HG02973 (cell line): ENCODE measurements around the gene PHRF1.

Experiments used
- ATAC-seq: cut with Tn5 transposase; IDR thresholded peaks from one replicate; pipeline ENCODE4 v1.9.1; 2021; ENCODE audit warnings: moderate library complexity; ENCODE audit not compliant: unreplicated experiment

The PHRF1 gene

DNA sequence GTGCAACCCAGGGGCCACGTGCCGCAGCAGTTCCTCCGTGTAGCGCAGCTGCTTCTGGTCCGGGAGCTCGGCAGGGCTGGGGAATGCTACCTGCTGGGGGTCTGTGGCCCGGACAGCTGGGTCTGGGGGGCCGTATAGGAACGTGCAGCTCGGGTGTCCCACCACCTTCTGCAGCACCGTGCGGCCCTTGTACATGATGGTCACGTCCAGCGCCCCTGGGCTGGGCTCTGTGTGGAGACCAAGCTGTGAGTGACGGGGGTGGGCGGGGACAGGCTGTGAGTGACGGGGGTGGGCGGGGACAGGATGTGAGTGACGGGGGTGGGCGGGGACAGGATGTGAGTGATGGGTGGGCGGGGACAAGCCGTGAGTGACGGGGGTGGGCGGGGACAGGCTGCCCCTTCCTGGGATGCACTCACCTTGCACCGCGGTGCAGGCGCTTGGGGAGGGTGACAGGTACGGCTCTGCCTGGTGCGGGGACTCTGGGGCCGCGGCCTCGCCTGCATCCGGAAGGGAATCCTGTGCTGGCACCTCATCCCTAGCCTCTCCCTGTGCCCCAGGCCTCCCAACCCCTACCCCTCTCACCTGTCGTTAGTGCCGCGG is 37.2 kb downstream of the PHRF1 start:
- ATAC-seq, result no peak

- no peak for ATAC-seq
Observed at GRCh38 chr11:614021-614622, 37.9 kb downstream of the PHRF1 start.

GRCh38 chr11:614623-615503 is 38.6 kb downstream of the PHRF1 start:
- ATAC-seq, result no peak

DNA sequence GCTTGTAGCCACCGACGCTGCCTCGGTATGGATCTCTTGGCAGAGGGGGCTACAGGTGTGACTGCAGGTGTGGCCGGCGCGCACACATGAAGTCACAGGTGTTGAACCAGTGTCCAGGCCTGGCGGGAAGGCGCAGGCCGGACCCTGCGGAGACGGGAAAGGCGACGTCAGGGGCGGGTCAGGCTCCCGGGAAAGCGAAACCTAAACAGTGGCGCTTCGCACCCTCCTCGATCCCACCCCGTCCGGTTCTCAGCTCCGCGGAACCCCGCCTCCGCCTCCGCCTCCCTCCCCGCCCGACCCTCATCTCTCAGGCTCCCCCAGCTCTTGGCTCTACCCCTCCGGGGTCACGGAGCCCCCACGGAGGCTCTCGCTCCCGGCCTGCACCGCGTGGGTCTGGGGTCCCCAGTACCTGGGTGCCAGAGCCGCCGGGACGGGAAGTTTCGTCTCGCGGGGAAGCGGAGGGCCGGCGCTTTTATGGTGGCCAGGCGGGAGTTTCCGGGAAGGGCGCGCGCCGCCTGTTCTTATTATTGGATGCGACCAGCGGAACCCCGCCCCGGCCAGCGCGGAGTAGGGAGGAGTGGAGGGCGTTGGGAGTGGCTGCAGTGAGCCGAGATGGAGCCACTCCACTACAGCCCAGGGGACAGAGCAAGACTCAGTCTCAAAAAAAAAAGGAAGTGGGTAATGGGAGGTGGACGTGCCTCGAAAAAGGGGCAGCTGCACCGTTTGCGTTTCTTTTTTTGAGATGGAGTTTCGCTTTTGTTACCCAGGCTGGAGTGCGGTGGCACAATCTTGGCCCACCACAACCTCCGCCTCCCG is 39.4 kb downstream of the PHRF1 start, which contains the start of gene IRF7:
Gene IRF7 (minus strand): TSS at position 447 of the 816 bp plus-strand sequence. CDS start 586 bp downstream, outside the sequence.
- ATAC-seq, result peak; percentile 56

- no peak for ATAC-seq
Observed at GRCh38 chr11:616320-617198, 40.3 kb downstream of the PHRF1 start.

DNA sequence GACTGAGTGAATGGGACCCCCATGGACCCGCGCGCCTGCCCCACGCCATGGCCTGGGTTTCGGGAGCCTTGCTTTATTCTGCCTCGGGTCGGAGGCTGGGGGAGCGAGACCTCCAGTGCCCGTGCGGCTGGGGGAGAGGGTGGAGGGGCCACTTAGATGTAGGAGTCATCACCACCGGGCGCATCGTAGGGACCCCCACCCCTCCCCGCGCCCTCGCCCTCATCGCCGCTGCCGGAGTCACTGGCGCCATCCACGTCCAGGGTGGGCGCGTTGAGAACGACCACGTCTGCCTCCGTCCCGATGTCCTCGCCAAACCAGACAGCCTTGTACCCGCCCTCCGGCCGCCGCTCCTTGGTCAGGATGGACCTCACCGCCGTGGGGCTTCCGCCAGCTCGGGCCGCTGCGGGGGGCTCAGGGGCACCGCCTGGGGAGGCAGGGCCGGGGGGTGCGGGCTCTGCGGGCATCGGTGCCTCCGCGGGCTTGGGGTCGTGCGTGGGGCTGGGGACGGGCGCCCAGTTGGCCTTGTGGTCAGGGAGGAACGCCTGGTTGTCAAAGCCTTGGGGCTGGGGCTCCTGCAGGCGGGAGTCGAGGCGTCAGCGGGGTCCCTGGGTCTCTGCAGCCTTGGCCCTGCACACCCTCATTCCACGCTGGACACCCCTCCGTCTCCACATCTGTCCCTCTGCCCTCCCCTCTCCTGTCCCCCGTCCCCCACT is 41.1 kb downstream of the PHRF1 start:
- no peak for ATAC-seq

DNA sequence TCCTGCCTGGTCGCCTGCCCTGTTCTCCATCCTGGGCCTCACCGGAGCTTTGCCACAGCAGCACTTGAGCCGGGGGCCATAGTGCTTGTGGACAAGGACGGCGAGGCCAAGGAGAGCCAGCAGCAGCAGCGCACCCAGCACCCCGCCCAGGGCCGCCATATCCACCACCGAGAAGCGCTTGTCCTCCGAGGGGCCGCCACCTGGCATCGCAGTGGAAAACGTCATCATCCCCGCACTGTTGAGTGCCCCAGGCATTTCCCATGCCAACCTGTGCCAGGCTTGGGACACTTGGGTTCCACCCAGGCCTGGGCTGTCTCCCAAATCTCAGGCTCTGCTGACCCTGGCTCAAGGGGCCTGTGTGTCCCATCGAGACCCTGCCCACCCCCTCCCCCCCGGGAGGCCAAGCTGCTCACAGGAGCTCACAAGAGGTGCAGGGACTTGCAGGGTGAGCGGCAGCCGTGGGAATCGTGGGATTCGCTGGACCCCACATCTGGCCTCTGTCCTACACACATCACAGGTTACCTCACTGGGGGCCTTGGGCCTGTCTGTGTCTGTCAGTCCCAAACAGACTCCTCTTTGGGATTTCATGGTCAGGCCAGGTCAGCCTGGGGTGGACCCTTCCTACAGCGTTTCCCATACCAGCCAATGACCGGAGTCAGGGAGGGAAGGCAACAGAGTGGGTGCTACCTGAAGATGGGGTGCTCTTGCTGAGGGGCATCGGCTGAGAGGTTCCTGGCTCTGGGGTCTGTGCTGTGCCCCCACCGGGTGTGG is 41.8 kb downstream of the PHRF1 start:
- no peak for ATAC-seq

DNA sequence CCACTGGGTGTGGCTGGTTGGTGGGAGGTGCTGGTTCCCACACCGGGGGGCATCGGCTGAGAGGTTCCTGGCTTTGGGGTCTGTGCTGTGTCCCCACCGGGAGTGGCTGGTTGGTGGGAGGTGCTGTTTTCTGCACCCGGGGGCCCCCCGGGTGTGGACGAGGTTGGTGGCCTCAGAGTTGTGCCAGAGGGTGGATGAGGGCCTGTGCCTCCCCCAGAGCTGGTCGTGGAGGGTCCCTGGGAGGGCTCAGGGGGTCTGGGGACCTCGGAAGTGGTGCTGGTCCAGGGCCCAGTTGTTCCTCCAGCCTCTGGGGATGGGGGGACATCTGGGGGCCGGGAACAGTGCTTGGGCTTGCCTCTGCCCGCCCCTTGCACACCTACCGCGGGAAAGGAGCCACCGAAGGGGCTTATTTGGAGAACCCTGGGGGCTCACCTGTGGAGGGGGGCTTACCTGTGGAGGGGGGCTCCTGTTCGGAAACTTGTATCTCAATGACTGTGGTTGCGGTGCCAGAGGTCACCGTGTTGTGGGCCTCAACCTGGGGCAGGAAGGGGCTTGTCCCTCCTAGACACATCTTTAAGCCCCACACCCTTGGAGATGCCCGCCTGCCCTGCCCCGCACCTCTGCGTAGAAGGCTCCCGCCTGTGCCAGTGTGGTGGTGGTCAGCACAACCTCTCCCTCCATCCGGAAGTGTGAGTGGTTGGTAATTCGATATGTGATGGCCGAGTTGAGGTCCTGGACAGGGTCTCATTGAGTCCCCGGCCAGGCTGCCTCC is 42.8 kb downstream of the PHRF1 start:
- no peak for ATAC-seq

- no peak for ATAC-seq
Observed at GRCh38 chr11:619628-620050, 43.4 kb downstream of the PHRF1 start.

- no peak for ATAC-seq
Observed at GRCh38 chr11:620201-620600, 43.9 kb downstream of the PHRF1 start.

DNA sequence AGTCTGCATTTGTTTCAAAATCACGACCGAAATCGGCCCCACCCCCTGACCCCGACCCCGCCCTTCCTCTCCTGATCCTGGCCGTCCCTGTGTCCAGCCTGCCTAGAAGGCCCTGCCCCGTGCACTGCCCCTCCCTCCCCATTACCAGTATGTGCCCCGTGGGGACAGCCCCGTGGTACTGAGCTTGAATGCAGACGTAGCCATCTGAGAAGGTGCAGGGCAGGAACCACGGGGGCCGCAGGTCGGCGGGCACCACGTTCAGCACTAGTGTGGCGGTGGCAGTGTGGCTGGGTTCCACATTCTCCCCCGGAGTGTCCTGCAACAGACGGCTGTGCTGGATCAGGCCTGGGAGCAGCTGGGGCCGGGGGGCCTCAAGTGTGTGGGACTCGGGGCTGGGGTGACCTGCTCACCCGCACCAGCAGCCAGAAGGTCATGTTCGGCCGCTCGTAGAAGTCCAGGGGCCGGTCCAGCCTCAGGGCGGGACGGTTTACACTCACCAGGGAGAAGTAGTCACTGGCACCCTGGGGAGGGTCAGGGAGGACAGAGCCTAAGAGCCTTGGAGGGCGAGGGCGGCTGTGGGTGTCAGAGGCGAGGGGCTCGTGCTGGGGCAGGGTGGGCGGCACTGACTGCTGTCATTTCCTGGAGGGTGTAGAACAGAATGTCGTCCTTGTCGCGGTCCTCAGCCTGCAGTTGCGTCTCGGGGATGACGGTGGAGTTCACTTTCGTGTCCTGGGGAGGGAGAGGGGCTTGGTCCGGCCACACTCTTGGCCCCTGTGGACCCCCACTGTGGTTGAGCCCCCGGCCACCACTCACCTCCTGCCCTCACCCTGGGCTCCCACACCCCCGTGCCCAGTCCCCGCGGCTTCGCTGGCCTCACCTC is 44.9 kb downstream of the PHRF1 start:
- ATAC-seq, result no peak

- ATAC-seq, result no peak
Observed at GRCh38 chr11:621838-622237, 45.6 kb downstream of the PHRF1 start.

GRCh38 chr11:623349-623869 is 47.1 kb downstream of the PHRF1 start:
- ATAC-seq, result no peak

DNA sequence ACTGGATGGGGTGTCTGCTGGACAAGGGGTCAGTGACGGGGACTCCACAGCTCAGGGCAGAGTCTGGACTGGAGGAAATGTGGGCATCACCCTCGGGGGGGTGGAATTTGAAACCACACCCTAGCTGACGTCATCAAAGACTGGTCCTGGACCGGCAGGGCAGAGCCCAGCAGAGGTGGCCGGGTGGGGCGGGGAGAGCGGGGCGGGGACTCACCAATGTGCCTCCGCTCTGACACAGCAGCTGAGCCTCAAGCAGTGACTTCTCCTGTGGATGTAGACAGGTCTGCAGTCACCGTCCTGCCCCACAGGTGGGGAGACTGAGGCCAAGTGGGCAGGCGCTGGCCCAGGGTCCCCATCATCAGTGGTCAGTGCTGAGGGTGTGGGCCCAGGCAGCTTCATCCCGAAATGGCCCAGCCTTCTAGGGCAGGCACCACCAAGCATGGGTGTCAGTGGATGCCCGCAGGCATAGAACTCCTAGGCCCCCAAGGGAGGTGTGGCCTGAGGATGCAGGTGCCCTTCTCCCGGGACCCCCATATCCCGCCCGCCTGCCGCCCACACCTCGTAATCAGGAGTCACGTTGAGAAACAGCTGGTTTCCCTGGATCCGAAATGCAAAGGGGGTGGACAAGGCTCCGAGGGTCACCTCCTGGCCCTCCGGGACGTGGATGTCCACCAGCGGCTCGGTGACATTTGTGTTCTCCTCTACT is 47.9 kb downstream of the PHRF1 start:
- ATAC-seq, result no peak

GRCh38 chr11:624705-625635 is 48.7 kb downstream of the PHRF1 start, which contains the start of gene CDHR5:
Gene CDHR5, minus strand, starts transcription at chr11:624955. Its CDS starts 53 bp downstream, at chr11:624902.
- no peak for ATAC-seq
